ENCODE data around the gene ACTN2.
A peak's percentile ranks its signal among the peaks of the same experiment; 100 is the strongest.

Gene ACTN2

DNA sequence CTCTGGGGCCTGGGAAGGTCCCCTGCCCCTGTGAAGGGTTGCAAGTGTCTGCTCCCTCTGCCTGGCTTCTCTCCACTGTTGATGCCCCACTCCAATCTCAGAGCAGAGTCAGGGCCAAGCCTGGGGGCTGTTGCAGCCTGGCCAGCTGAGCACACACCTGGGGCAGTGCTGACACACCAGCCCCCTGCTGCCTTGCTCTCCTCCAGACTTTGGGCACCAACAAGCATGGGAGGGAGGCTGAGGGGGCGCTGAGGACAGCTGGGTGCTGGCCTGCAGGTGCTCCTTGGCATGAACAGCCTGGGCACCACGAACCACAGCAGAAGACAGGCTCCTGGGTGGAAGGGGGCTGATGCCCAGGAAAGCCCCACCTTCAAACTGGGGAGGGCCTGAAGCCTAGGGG lies 99.2 kb downstream of the ACTN2 start:
- no peak for DNase-seq

DNA sequence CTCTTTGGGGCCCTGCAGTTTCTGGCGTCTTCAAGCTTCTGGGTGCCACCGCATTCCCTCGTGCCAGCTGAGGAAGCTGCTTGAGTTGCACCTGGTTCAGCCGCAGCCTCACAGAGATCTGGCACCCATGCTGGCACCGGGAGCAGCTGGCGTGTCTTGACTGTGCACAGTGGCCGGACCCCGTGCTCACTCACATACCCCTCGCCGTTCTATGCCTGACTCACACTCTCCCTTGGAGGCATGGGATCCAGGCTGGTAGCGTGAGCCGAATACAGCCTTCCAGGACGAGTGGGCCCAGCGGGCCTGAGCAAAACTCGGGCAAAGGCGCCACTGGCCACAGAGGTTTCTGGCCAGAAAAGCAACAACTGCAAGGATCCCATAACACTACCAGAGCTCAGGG lies 100.2 kb downstream of the ACTN2 start:
- no peak for DNase-seq

DNA sequence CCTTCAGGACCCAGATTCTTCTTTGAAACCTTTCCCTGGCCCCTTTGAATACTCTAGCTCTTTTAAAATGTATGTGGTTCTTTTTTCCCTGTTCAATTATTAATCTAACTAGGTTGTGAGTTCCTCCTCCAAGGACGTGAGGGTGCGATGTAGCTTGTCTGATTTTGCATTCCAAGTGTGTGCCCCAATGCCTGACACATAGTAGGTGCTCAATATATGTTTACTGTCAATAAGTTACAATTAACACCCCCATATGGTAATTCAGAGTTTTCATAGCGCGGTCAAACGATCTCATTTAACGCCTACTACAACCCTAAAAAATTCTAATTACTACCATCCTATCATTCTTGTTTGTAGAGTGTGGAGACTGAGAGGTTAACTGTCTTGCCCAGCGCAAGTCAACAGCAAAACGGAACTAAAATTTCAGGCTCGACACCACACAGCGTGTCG lies 108.3 kb downstream of the ACTN2 start:
- DNase-seq, result peak; percentile 12

DNA sequence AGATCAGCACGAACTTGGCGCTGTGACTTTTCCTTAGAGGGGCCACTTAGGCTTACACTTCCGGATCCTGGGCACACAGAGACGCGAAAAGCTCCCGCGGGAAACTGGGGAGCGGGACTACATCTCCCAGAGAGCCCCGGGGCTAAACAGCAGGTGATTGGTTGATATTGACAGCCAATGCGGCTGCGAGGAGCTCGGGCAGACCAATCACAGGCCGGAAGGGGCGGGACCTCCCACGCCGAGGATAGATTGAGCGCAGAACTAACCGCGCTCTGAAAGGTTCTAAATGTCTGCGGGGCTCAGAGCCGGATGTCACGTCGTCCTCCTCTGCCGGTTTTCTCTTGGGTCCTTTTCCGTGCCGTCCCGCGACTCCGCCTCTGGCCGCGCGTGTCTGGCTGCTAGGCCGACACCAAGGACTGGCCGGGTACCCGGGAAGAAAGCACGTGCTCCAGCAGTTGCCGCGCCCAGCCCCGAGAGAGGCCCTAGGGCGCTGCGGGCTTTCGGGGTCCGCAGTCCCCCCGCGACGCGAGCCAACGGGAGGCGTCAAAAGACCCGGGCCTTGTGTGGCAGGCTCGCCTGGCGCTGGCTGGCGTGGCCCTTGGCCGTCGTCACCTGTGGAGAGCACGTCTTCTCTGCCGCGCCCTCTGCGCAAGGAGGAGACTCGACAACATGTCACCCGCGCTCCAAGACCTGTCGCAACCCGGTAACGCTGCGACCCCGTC lies 108.9 kb downstream of the ACTN2 start, which contains the start of gene MTR:
Gene MTR, plus strand, starts transcription at position 258 of the 722 bp plus-strand sequence. Its CDS starts 412 bp downstream, at position 670.
- peak; percentile 97 for DNase-seq

DNA sequence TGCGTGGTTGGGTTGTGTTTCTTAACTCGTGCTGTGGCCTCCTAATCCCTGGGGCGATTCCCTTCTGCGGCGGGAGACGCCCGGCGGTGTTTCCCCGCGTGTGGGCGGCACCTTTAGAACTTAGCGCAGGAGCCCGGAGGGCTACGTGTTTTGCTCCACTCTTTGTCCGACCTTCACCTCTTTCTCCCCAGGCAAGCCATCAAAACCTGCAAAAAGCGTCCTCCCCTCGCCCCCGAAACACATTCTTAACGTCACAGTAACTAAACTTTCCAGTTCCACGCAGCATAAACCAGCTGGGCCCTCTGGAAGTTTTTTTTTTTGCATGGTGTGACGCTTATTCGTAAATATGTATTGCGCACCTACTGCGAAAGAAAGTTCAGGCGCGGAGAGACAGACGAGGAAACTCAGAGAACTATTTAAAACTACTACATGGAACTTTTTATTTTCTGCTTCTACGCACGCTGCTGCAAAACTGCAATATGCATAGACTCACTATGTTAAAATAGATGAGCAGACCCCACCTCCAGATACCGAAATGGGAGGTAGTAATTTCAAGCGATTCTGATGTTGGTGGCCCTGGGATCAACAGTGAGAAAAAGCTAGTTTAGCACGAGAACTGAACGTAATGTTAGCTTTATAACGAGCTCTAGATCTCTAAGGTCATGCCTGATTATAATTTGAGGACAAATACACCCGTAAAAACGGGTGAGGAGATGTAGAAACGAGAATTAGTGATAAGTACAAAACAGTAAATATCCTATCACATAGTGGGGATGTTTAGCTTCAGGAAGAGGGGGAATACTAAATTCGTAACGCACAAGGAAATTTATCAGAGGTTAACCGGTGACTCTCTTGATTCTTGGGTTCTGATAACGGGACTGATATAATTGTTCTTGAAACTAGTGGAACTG lies 109.7 kb downstream of the ACTN2 start:
- no peak for DNase-seq

DNA sequence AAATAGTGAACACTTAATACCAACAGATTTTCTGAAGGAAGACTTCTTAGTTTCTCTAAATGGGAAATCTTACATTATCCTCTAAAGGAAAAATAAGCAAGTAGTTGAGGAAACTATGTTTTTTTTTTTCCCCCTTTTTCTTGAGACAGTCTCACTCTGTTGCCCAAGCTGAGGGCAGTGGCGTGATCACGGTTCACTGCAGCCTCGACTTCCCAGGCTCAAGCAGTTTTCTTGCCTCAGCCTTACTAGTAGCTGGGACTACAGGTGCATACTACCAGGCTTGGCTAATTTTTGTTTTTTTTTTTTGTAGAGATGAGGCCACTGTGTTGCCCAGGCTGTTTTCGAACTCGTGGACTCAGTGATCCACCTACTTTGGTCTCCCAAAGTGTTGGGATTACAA lies 112.7 kb downstream of the ACTN2 start:
- no peak for DNase-seq

DNA sequence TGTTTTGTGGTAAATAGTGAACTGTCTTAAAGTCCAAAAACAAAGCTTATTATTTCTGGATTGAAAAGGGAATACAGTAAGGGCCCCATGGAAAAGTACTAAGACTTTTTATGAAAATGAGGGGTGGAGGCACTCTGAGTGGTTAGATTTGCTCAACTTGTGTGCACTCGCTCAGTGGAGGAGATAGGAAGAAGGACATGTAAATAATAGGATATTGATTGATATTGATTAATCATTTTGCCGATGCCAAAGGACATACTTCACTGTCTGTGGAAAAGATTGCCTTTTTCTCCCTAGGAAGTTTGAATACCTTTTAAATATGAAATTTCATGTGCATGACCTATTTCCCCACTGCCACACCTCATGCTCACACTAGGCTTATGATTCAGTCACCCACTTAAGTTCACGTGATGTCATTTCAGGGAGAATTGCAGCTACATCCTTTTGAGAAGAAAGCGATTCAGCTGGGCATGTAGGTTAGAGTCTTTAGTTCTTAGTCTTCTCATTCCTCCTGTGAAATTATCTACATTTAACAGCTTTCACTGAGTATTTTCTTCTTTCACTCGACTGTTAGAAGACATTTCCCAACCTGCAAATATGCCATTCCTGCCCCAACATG lies 113.8 kb downstream of the ACTN2 start:
- no peak for DNase-seq

DNA sequence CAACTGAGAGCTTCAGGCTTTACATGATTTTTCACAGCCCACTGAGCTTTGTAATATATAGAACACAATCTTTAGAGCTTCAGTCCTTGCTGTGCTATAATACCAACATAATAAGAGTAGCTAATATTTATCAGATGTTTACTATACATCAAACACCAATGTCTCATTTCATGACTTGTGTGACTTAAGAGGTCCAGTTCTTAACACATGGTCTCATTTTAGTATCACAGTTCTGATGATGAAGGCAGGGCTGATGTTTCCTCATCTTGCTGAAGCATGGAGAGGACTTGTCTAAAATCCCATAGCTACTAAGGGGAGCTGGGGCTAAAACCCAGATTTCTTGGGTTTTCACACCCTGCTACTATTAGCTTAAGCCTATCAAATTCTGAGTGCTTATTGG lies 114.3 kb downstream of the ACTN2 start:
- DNase-seq, result no peak

DNA sequence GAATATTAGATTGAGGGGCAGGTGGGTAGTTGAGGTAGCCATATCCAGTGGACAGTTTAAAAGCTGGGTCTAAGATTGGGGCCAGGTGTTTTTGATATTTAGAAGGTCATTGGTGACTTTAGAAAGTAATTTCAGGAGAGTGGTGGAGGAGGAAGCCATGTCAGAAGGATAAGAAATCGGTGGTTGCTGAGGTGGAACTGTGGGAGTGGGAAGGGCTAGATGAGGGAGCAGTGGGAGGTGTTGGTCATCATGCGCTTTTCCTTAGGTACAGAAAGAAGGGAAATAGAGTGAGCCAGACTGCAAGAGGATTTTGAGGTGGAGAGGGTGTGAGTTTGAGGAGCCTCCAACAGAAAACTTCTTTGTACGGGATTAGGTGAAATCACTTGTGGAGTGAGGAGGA lies 116.0 kb downstream of the ACTN2 start:
- DNase-seq, result no peak

DNA sequence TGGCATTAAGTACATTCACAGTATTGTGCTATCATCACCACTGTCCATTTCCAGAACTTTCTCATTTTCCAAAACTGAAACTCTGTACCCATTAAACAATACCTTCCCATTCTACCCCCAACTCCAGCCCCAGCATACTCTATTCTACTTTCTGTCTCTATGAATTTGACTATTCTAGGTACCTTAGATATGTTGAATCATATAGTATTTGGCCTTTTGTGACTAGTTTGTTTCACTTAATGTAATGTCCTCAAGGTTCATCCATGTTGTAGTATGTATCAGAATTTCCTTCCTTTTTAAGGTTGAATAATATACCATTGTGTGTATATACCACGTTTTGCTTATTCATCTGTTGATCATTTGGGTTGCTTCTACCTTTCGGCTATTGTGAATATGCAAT lies 120.3 kb downstream of the ACTN2 start:
- no peak for DNase-seq

DNA sequence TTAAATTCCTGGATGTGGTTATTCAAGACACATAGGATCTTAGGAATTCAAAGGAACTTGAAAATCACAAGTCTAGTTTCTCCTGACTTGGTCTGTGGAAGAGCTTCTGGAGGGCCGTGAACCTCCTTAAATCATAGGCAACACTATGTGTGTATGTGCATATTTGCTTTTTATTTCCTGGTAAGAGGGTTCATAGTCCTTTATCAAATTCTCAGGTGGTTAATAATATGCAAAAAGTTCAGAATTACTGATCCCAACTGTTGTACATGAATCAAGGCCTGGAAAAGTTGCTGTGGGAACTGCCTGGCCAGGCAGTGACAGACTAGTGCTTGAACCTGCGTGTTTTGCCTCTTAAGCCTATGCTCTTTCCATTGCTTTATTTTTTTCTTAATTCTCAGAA lies 121.7 kb downstream of the ACTN2 start:
- DNase-seq, result no peak

DNA sequence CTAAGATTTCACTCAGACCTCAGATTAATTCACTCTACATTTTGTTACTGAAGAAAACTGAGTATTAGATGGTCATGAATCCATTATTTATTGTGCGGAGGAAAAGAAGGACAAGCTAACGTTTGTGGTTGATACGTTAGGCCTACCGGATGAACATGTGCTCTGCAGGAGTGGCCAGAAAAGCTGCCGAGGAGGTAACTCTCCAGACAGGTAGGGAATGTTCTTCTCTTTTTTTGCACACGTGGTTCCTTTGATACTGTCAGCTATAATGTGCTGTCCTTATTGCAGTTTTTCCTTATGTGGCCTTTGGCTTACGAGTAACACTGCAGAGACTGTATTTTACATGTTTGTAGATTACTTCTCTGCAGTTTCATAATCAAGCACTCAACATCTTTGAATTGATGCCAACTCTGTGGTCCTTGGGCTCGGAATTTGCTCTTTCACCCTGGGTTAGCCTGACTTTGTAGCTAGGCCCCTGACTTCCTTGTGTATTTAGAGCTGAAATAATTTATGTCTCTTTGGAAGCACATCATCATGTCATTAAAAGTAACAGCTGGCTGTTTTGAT lies 122.3 kb downstream of the ACTN2 start:
- no peak for DNase-seq

DNA sequence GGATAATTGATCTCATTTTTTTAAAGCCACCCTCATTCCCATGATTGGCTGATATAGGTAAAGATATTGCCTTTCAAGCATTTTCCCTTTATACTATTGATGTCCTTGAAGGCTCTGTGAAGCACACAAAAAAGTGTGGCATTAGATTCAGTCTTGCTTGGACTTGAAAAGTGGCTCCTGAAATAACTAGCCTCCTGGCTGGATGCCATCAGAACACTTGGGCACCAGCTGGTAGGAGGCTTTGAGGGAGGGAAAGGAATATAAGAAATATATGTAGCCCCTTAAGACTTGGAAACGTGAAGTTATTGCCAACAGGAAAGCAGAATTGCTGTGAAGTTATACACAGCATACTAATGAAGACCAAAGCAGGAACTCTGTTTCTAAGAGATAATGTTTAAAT lies 122.8 kb downstream of the ACTN2 start:
- DNase-seq, result no peak

DNA sequence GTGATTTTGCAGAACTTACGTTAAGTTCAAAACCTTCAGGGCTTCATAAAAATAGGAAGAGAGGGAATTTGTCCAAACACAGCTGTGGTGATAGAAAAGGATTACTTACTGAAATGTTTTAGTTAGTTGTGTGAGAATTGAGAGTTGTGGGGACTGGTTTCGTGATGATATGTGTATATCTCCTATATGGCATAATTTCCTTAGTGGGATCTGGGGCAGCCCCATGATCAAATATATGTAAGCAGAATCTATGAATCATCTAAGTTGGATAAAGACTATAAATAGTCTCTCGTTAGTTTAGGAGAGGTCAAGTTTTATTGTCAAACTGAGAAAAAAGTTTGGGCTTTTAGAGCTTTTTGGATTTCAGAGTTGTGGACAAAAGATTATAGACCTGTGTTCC lies 123.7 kb downstream of the ACTN2 start:
- no peak for DNase-seq

DNA sequence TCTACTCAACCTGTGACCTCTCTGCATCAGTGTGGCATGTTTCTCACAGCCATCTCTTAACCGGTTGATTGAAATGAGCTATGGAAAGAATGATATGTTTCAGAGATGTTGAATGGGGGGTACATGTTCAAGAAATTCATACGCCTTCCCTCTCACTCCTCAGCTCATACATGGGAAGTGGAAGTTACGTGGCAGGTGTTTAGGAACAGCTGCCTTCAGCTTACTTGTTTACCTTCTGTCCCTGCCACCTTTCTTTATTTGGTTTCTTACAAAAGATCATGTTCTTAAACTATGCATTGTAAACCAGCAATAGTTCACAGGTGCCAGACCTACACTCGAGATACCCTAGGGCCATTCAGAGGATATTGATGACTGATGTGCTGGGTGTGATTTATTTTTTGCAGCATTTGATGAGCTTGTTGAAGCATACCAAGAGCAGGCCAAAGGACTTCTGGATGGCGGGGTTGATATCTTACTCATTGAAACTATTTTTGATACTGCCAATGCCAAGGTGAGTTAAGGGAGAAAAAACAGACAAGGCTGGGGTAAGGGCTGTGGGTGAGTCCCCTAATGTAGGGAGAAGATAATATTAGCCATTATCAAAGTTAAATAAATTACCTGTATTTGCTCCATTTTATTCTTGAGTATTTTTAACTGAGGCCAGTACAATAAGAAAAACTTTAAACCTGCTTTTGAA lies 126.2 kb downstream of the ACTN2 start:
- no peak for DNase-seq
